NT2/D1 (cell line): ENCODE results near the gene CD48.
"Not testable (repeated sequence)": the region's sequence is repeated elsewhere in the genome, so short reads cannot be mapped to it uniquely, and the experiment has no call there.

Experiments
- DNase-seq: peaks from one replicate; pipeline ENCODE4 v3.0.0-alpha.2; 2011; ENCODE audit warnings: low read depth, low spot score
- H3K27me3 ChIP-seq: 2 replicates; pipeline ENCODE4 v1.6.0; 2011; ENCODE audit warnings: mild to moderate bottlenecking; ENCODE audit not compliant: insufficient read length, insufficient read depth
- H3K36me3 ChIP-seq: 2 replicates; pipeline ENCODE4 v1.6.1; 2011; ENCODE audit warnings: mild to moderate bottlenecking, low read length, mixed read lengths; ENCODE audit not compliant: insufficient read depth, insufficient read length
- H3K4me1 ChIP-seq: 2 replicates; pipeline ENCODE4 v1.5.1; 2011; ENCODE audit not compliant: insufficient read depth, insufficient read length
- H3K4me3 ChIP-seq: 2 replicates; pipeline ENCODE4 v1.5.1; 2011; ENCODE audit warnings: low read depth; ENCODE audit not compliant: insufficient read length
- H3K9ac ChIP-seq: 2 replicates; pipeline ENCODE4 v1.6.0; 2011; ENCODE audit warnings: low read depth; ENCODE audit not compliant: insufficient read length
- H3K9me3 ChIP-seq: 2 replicates; pipeline ENCODE4 v1.5.1; 2011; ENCODE audit warnings: mild to moderate bottlenecking, low read length; ENCODE audit not compliant: insufficient read depth
- SUZ12 ChIP-seq: IDR thresholded peaks from 2 replicates; pipeline ENCODE4 v1.6.1; 2011; ENCODE audit not compliant: insufficient read length, insufficient read depth; ENCODE audit errors: extremely low read depth
- YY1 ChIP-seq: IDR thresholded peaks from 2 replicates; pipeline ENCODE4 v1.6.1; 2011; ENCODE audit not compliant: insufficient read length, insufficient read depth
- ZNF274 ChIP-seq: IDR thresholded peaks from 2 replicates; pipeline ENCODE4 v1.6.1; 2011; ENCODE audit warnings: mild to moderate bottlenecking, low read depth, low read length

Gene CD48

GRCh38 chr1:160705742-160706141 lies 5.9 kb downstream of the CD48 start:
- Histone ChIP-seq H3K4me3 (no peak overlapping the region), H3K9me3 (no peaks in the 10 kb centered on the region), H3K36me3 (no peaks in the 10 kb centered on the region), H3K4me1 (no peaks in the 10 kb centered on the region), H3K9ac (no peak overlapping the region), H3K27me3 (no peaks in the 10 kb centered on the region)
- DNase-seq, result no peak
- TF ChIP-seq SUZ12 (no peak), ZNF274 (no peak), YY1 (no peak)

- H3K4me3 ChIP-seq, DNase-seq, H3K9me3 ChIP-seq, H3K9ac ChIP-seq, H3K27me3 ChIP-seq, H3K4me1 ChIP-seq, H3K36me3 ChIP-seq: not testable (repeated sequence)
Measured at GRCh38 chr1:160705212-160705621, 6.4 kb downstream of the CD48 start.

- TF ChIP-seq ZNF274 (no peak), SUZ12 (no peak), YY1 (no peak)
- H3K4me3 ChIP-seq, result no peak overlapping the region
Measured at GRCh38 chr1:160704250-160704649, 7.4 kb downstream of the CD48 start.

GRCh38 chr1:160702100-160702499 lies 9.5 kb downstream of the CD48 start:
- Histone ChIP-seq H3K27me3 (no peaks in the 10 kb centered on the region), H3K9ac (no peak overlapping the region), H3K4me1 (no peaks in the 10 kb centered on the region), H3K36me3 (no peaks in the 10 kb centered on the region), H3K9me3 (no peaks in the 10 kb centered on the region), H3K4me3 (no peak overlapping the region)
- no peak for DNase-seq
- TF ChIP-seq SUZ12 (no peak), YY1 (no peak), ZNF274 (no peak)

More at GRCh38 chr1:160704250-160704649, 7.4 kb downstream of the CD48 start:
- no peak for DNase-seq
- Histone ChIP-seq H3K9me3 (no peaks in the 10 kb centered on the region), H3K4me1 (no peaks in the 10 kb centered on the region), H3K27me3 (no peaks in the 10 kb centered on the region), H3K36me3 (no peaks in the 10 kb centered on the region), H3K9ac (no peak overlapping the region)

- H3K4me3 ChIP-seq, DNase-seq, H3K4me1 ChIP-seq, H3K9me3 ChIP-seq, H3K36me3 ChIP-seq, H3K27me3 ChIP-seq, H3K9ac ChIP-seq: not testable (repeated sequence)
Measured at GRCh38 chr1:160692390-160692789, 19.2 kb downstream of the CD48 start.

DNA sequence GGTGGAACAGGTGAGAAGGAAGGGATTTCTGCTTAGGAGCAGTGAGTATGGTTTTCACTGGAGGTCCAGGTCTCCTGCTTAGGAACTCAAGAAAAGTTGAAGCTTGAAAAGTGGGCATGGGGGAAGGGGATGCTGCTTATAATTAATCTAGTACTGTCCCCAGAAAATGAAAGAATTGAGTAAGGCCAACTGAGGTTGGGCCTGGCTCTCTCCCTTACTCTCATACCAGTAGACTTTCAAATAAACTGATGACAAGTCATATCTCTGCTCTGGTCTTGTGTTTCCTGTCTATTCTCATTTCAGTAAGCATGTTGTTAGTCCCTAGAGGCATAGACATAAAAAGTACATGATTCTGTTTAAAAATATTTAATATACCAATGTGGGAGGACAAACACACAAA lies 26.4 kb downstream of the CD48 start:
- H3K9ac ChIP-seq, result no peak overlapping the region
- TF ChIP-seq ZNF274, result no peak
- no peak for TF ChIP-seq YY1
- TF ChIP-seq SUZ12, result no peak
- peaks cover 5% of the 10 kb centered on the region; the same call in 1 of the 2 replicates for H3K9me3 ChIP-seq
- H3K36me3 ChIP-seq, result no peaks in the 10 kb centered on the region
- peaks cover 2% of the 10 kb centered on the region for H3K4me1 ChIP-seq
- no peak for DNase-seq
- no peaks in the 10 kb centered on the region for H3K27me3 ChIP-seq
- no peak overlapping the region for H3K4me3 ChIP-seq

DNA sequence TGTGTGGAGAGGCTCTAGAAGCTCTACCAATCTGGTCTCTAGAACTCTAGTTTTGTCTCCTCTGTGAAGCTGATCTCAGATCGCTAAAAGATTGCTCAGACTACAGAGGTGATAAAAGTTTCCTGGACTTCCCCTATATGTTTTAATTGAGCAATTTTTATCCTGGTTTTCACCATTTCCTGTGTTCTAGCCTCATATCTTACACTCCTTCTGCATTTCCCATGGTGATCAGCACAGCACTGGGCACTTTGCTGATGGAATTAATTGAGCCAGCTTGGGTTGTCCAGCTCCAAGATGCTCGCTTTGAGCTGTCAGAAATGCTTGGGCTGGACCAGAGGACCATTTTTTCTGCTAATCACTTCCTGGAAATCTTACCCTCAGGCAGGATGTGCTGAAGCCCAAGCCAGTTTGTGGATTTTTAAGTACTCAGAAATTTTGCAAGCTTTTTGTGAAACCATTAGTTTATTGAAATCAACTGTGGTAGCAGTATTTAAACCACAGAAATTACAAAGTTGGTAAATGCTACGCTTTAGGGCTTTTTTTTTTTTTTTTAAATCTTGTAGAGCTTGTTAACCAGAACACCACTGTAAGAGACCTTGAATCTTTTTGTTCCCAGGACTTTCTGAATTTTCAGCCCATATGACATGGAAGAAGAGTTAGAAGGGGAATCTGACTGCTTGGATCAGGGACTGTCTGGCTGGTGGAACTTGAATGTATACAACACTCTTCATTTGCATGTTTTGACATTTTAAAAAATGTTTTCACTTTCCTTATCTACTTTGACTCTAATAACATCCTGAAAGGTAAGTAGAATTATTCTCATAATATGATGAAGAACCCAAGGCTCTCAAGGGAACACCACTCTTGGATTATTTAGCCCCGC lies 28.4 kb downstream of the CD48 start:
- peaks cover 2% of the 10 kb centered on the region for H3K4me1 ChIP-seq
- no peaks in the 10 kb centered on the region for H3K36me3 ChIP-seq
- H3K27me3 ChIP-seq, result no peaks in the 10 kb centered on the region
- TF ChIP-seq SUZ12 (no peak), YY1 (no peak), ZNF274 (no peak)
- H3K9me3 ChIP-seq, result peaks cover 5% of the 10 kb centered on the region; the same call in 1 of the 2 replicates
- no peak for DNase-seq
- H3K9ac ChIP-seq, result no peak overlapping the region
- no peak overlapping the region for H3K4me3 ChIP-seq

GRCh38 chr1:160681891-160682140 lies 29.8 kb downstream of the CD48 start:
- Histone ChIP-seq H3K9me3 (no peaks in the 10 kb centered on the region; the same call in 1 of the 2 replicates), H3K36me3 (no peaks in the 10 kb centered on the region), H3K27me3 (no peaks in the 10 kb centered on the region), H3K4me3 (no peak overlapping the region), H3K9ac (no peak overlapping the region), H3K4me1 (peaks cover 2% of the 10 kb centered on the region)
- DNase-seq, result no peak
- TF ChIP-seq YY1, result no peak
- TF ChIP-seq SUZ12, result no peak
- no peak for TF ChIP-seq ZNF274
